HG02943 (cell line): Measurements from ENCODE around the gene AGXT2.
A peak's percentile ranks its signal among the peaks of the same experiment; 100 is the strongest.
"Not testable (repeated sequence)": the region's sequence is repeated elsewhere in the genome, so short reads cannot be mapped to it uniquely, and the experiment has no call there.

Experiments
- ATAC-seq: cut with Tn5 transposase; IDR thresholded peaks from one replicate; pipeline ENCODE4 v1.9.1; 2021; ENCODE audit warnings: mild to moderate bottlenecking, low read depth, moderate library complexity; ENCODE audit not compliant: unreplicated experiment

Gene AGXT2

DNA sequence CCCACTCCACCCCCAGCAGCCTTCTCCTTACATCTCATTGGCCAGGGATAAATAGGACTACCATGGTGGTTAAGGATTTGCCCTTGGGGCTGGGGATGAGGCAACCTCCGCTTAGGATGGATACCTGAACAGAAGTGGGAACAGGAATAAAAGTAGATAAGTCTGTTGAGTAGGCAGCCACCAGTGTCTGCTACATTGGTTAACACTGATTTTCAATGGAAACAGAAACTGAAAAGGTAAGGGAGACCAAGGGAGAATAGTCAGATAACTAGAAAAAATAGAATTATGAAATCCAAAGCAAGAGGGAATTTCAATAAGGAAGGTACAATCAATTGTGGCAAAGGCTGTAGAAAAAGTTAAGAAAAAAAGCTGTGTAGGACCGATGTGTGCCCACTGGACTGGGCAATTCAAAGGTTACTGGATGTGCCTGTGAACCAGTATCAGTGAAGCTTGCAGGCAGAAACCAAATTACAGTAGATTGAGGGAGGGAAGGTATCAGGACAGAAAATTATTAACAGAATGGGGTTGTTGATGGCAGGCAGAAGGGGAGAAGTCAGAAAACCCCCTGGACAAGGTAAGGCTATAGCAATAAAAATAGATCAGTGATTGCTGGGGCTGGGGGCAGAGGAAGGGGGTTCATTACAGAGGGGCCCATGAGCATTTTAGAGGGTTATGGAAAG lies 69.7 kb downstream of the AGXT2 start:
- peak; percentile 87 for ATAC-seq

GRCh38 chr5:34976347-34976746 lies 71.4 kb downstream of the AGXT2 start:
- no peak for ATAC-seq

- not testable (repeated sequence) for ATAC-seq
These were observed 76.1 kb downstream of the AGXT2 start for GRCh38 chr5:34971655-34972054.

- no peak for ATAC-seq
These were observed 77.2 kb downstream of the AGXT2 start for GRCh38 chr5:34970552-34970951.

GRCh38 chr5:34968258-34968657 lies 79.5 kb downstream of the AGXT2 start:
- no peak for ATAC-seq

- no peak for ATAC-seq
These were observed 80.2 kb downstream of the AGXT2 start for GRCh38 chr5:34967540-34967939.

GRCh38 chr5:34959323-34959722 lies 88.4 kb downstream of the AGXT2 start:
- peak; percentile 90 for ATAC-seq

- ATAC-seq: peak; percentile 50
These were observed 89.7 kb downstream of the AGXT2 start for GRCh38 chr5:34957857-34958690.

DNA sequence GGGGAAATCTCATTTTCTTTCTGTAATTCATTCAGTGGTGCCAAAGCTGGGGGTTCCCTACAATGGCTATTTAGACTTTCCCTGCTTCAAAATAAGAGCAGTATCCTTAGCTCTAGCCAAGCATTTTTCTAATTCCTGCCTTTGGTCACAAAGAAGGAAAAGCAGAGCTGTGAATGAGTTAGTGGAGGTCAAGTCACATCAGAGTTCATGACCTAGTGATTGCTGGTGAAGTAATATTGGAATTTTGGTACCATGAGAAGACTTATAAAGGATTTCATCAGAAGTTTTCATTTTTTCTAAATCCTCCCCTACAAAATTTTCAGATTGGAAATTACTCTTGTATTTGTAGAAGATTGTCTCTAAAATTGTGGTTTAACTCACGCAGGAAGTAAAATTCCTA lies 90.4 kb downstream of the AGXT2 start:
- no peak for ATAC-seq
